Endothelial cell of umbilical vein (primary cell): ENCODE data around the gene PTGDS. TPM values are rescaled to one million over a fixed set of nuclear protein-coding genes. Genes with fewer than 3 reads are reported as not detected.

Experiments
- BruUV-seq: library from RNA; stranded (reverse); fragments of 400-500 nt; replicated peaks from 2 replicates; lab custom pipeline; 2021; lab: Mats Ljungman, UMichigan
- CTCF ChIA-PET: fragments of 300-600, 350-600 bp; sonication (Branson Sonifier 250); formaldehyde crosslinking; loops from one replicate; lab custom pipeline; 2021; ENCODE audit warnings: antibody characterized with exemption, inconsistent platforms; lab: Charles Lee
- POLR2A ChIA-PET: fragments of 300-600, 350-600 bp; sonication (Branson Sonifier 250); formaldehyde crosslinking; loops from one replicate; lab custom pipeline; 2021; ENCODE audit warnings: antibody characterized with exemption, inconsistent platforms; lab: Charles Lee
- DNase-seq: peaks from one replicate; pipeline ENCODE4 v3.0.0-alpha.2; 2011; ENCODE audit warnings: low read depth, low spot score
- FAIRE-seq: peaks from 2 replicates; lab custom pipeline; 2011; peaks lifted over from hg19 to GRCh38; lab: Jason Lieb, UNC
- H2AFZ ChIP-seq: 2 replicates; pipeline ENCODE4 v1.6.0; 2012; ENCODE audit warnings: low read depth, low read length, control low read depth, inconsistent platforms
- H3K27ac ChIP-seq: 2 replicates; pipeline ENCODE4 v1.5.1; 2011; ENCODE audit warnings: low read depth, mild to moderate bottlenecking, control low read depth, low read length, moderate library complexity; ENCODE audit not compliant: insufficient read depth
- H3K27me3 ChIP-seq, 2 experiments: 2 replicates each; pipeline versions ENCODE4 v1.6.0 to v1.6.1; 2011; ENCODE audit warnings: low read length in 2 of 2, mixed read lengths in 1 of 2; ENCODE audit not compliant: control insufficient read depth in 2 of 2, insufficient read depth in 2 of 2
- H3K36me3 ChIP-seq, 2 experiments: 2 replicates in 1 of 2; 3 replicates in 1 of 2; pipeline ENCODE4 v1.5.1; 2011; ENCODE audit warnings: low read length in 2 of 2, mild to moderate bottlenecking in 1 of 2, moderate library complexity in 1 of 2; ENCODE audit not compliant: control insufficient read depth in 2 of 2, insufficient read depth in 2 of 2; ENCODE audit errors: extremely low read depth in 1 of 2
- H3K4me1 ChIP-seq: 3 replicates; pipeline ENCODE4 v1.5.1; 2011; ENCODE audit warnings: mild to moderate bottlenecking, low read length; ENCODE audit not compliant: control insufficient read depth, insufficient read depth; ENCODE audit errors: extremely low read depth
- H3K4me2 ChIP-seq: 2 replicates; pipeline ENCODE4 v1.6.1; 2011; ENCODE audit warnings: low read length, control low read depth, mixed read lengths; ENCODE audit not compliant: insufficient read depth
- H3K4me3 ChIP-seq, 3 experiments: fragments of 200-600 bp in 1 of 3; sonication (generic), shearing (Covaris generic) in 1 of 3; replicated peaks in 1 of 3; 2 replicates each; pipeline ENCODE4 v1.5.1; 2011 to 2016; ENCODE audit warnings: control low read depth in 3 of 3, low read length in 3 of 3, mild to moderate bottlenecking in 2 of 3, inconsistent platforms in 1 of 3, low read depth in 1 of 3, moderate library complexity in 1 of 3; ENCODE audit not compliant: insufficient read depth in 1 of 3
- H3K79me2 ChIP-seq: 2 replicates; pipeline ENCODE4 v1.6.0; 2012; ENCODE audit warnings: low read length, inconsistent platforms; ENCODE audit not compliant: control insufficient read depth, insufficient read depth
- H3K9ac ChIP-seq: replicated peaks from 2 replicates; pipeline ENCODE3; 2011; ENCODE audit warnings: low read length, control low read depth; ENCODE audit not compliant: insufficient read depth; ENCODE audit errors: extremely low read depth
- H3K9me1 ChIP-seq: replicated peaks from 3 replicates; pipeline ENCODE4 v1.6.0; 2011; ENCODE audit warnings: mild to moderate bottlenecking, low read length; ENCODE audit not compliant: control insufficient read depth, insufficient read depth; ENCODE audit errors: extremely low read depth
- H3K9me3 ChIP-seq: replicated peaks from 2 replicates; pipeline ENCODE4 v1.5.1; 2012; ENCODE audit warnings: low read length, inconsistent platforms; ENCODE audit not compliant: control insufficient read depth, insufficient read depth
- H4K20me1 ChIP-seq: replicated peaks from 2 replicates; pipeline ENCODE3; 2011; ENCODE audit warnings: mild to moderate bottlenecking, low read length; ENCODE audit not compliant: control insufficient read depth, insufficient read depth; ENCODE audit errors: extremely low read depth
- EZH2 ChIP-seq: IDR thresholded peaks from 2 replicates; pipeline ENCODE4 v1.6.1; 2012; ENCODE audit warnings: borderline replicate concordance, low read depth, mild to moderate bottlenecking, moderate library complexity, low read length, inconsistent platforms; ENCODE audit not compliant: severe bottlenecking
- FOS ChIP-seq: IDR thresholded peaks from 2 replicates; pipeline ENCODE4 v1.6.1; 2011; ENCODE audit warnings: mild to moderate bottlenecking, low read length, moderate library complexity, borderline replicate concordance; ENCODE audit not compliant: insufficient read depth
- GATA2 ChIP-seq: IDR thresholded peaks from 2 replicates; pipeline ENCODE4 v1.7.0; 2011; ENCODE audit warnings: low read depth, mild to moderate bottlenecking, moderate library complexity, mixed read lengths, low read length; ENCODE audit not compliant: insufficient read length, insufficient read depth
- JUN ChIP-seq: IDR thresholded peaks from 2 replicates; pipeline ENCODE4 v1.6.1; 2011; ENCODE audit warnings: borderline replicate concordance, low read depth; ENCODE audit not compliant: insufficient read length, insufficient read depth
- MYC ChIP-seq: IDR thresholded peaks from one replicate; pipeline ENCODE4 v1.6.1; 2011; ENCODE audit warnings: mild to moderate bottlenecking, low read depth, low read length
- POLR2A ChIP-seq: IDR thresholded peaks from 2 replicates; pipeline ENCODE4 v1.6.1; 2012; ENCODE audit warnings: low read depth, mild to moderate bottlenecking, control low read depth, low read length
- POLR2AphosphoS5 ChIP-seq: IDR thresholded peaks from 2 replicates; pipeline ENCODE4 v1.6.1; 2012; ENCODE audit warnings: low read depth, mild to moderate bottlenecking, control low read depth, low read length, moderate library complexity; ENCODE audit not compliant: insufficient read depth
- dilution Hi-C: fragments of 300-500 bp; cut with MboI; formaldehyde crosslinking; loops from one replicate; pipeline ENCODE4 v1.15.0; 2019; ENCODE audit warnings: low sequenced_read_pairs; ENCODE audit not compliant: extremely low pct_ligation_motif_present
- intact Hi-C: fragments of 100-400 bp; cut with micrococcal nuclease; formaldehyde crosslinking; loops from one replicate; pipeline ENCODE4 v1.10.0; 2022
- polyA plus RNA-seq, 4 experiments: library from polyadenylated mRNA; depleted of rRNA in 3 of 4; stranded (reverse) in 3 of 4; unstranded in 1 of 4; fragments of >200 nt; gene quantifications; 2 replicates each; pipeline versions ENCODE4 v1.2.1 to v1.2.3, GENCODE V29; 2011 to 2012; ENCODE audit warnings: missing spikeins in 1 of 4
- total RNA-seq: library from RNA; stranded (reverse); gene quantifications from 2 replicates; pipeline ENCODE4 v1.2.3, GENCODE V29; 2021
- TF ChIP-seq, protein P1 (sequence below): IDR thresholded peaks from 2 replicates; pipeline ENCODE4 v1.6.1; 2011; ENCODE audit not compliant: insufficient read depth, insufficient read length
- TF ChIP-seq, protein P2 (sequence below), 2 donors: IDR thresholded peaks; 1 replicate in 1 of 2; 2 replicates in 1 of 2; pipeline ENCODE4 v1.5.1; 2011; ENCODE audit warnings: low read length in 2 of 2, mild to moderate bottlenecking in 2 of 2, moderate library complexity in 2 of 2, control low read depth in 1 of 2, inconsistent platforms in 1 of 2, low read depth in 1 of 2; ENCODE audit not compliant: insufficient read depth in 1 of 2; ENCODE audit errors: extremely low read depth in 1 of 2

The PTGDS gene
- total and polyA plus RNA-seq, 2 donors (not counting 3 experiments of a cell fraction or from before 2014, with no cell fraction given), result not detected

DNA sequence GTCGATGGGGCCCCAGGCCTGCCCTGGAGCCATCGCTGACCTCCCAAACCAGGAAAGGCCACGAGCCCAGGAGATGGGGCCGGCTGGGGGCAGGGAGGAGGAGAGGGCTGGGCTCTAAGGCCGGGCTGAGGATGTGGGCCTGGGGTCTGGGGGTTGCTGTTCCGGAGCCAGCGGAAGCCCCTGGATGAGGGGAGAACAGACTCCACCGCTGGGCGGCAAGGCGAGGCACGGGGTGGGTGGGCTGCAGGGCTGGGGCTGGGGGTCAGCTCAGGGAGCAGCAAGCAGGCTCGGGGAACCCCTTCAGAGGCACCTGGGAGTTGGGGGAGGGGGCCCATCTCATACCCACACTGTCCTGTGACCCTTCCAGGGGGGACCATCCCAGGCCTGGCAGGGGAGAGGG, 13.6 kb upstream of the PTGDS start:
- H3K36me3 ChIP-seq, result no peaks in the 10 kb centered on the region
- H3K4me2 ChIP-seq, result no peak overlapping the region
- no peaks in the 10 kb centered on the region for H3K79me2 ChIP-seq
- TF ChIP-seq JUN, result no peak
- no peak for TF ChIP-seq MYC
- no peak for TF ChIP-seq GATA2
- TF ChIP-seq, protein P1, sequence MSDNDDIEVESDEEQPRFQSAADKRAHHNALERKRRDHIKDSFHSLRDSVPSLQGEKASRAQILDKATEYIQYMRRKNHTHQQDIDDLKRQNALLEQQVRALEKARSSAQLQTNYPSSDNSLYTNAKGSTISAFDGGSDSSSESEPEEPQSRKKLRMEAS, result no peak
- no peak for TF ChIP-seq POLR2A
- TF ChIP-seq, protein P2, sequence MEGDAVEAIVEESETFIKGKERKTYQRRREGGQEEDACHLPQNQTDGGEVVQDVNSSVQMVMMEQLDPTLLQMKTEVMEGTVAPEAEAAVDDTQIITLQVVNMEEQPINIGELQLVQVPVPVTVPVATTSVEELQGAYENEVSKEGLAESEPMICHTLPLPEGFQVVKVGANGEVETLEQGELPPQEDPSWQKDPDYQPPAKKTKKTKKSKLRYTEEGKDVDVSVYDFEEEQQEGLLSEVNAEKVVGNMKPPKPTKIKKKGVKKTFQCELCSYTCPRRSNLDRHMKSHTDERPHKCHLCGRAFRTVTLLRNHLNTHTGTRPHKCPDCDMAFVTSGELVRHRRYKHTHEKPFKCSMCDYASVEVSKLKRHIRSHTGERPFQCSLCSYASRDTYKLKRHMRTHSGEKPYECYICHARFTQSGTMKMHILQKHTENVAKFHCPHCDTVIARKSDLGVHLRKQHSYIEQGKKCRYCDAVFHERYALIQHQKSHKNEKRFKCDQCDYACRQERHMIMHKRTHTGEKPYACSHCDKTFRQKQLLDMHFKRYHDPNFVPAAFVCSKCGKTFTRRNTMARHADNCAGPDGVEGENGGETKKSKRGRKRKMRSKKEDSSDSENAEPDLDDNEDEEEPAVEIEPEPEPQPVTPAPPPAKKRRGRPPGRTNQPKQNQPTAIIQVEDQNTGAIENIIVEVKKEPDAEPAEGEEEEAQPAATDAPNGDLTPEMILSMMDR (IDR thresholded peaks at IDR 0.05; ENCODE audit: extremely low read depth in 1 of 2, insufficient read depth in 1 of 2, low read depth in 1 of 2, low read length in 2 of 2), result no peak
- no peak for TF ChIP-seq FOS
- no peak for TF ChIP-seq POLR2AphosphoS5
- no peak for TF ChIP-seq EZH2
- ChIA-PET POLR2A (no interaction called here), CTCF (interaction anchor here (1.3 to 1.4 kb wide), 2 partner anchors 12 to 16 kb away, joined by 4 to 6 read pairs; no protein-coding TSS in a partner anchor)
- no peaks in the 10 kb centered on the region for H3K27me3 ChIP-seq
- dilution Hi-C loops, result no loop called here
- FAIRE-seq (no peak), DNase-seq (no peak)
- no peak overlapping the region for H3K9ac ChIP-seq
- no peaks in the 10 kb centered on the region for H4K20me1 ChIP-seq
- BruUV-seq, result no TSS peak
- H2AFZ ChIP-seq, result no peak overlapping the region
- no peaks in the 10 kb centered on the region for H3K9me1 ChIP-seq
- no peak overlapping the region for H3K4me3 ChIP-seq
- H3K4me1 ChIP-seq, result no peaks in the 10 kb centered on the region
- H3K27ac ChIP-seq, result no peak overlapping the region
- no peaks in the 10 kb centered on the region for H3K9me3 ChIP-seq
- intact Hi-C loops, result no loop called here
